Measurements from ENCODE around the gene KLHDC4.

Gene KLHDC4

GRCh38 chr16:87674419-87674818, 91.4 kb downstream of the KLHDC4 start:
- no peaks in the 10 kb centered on the region for H3K79me2 ChIP-seq (ENCODE audit: insufficient read depth, low read length)
- H2AFZ ChIP-seq (ENCODE audit: low read depth, low read length, severe bottlenecking) = no peak overlapping the region
- no peak overlapping the region for H3K27ac ChIP-seq (ENCODE audit: low read depth, low read length)
- no peaks in the 10 kb centered on the region for H3K9me2 ChIP-seq (replicated peaks; ENCODE audit: insufficient read depth, low read length)
- H3K27me3 ChIP-seq (ENCODE audit: low read length) = no peaks in the 10 kb centered on the region
- no peak for TF ChIP-seq EZH2phosphoT487 (conservative IDR thresholded peaks at IDR 0.05; ENCODE audit: low read length)
- no peak for TF ChIP-seq CTCF (IDR thresholded peaks at IDR 0.05; ENCODE audit: insufficient read depth, low read length, poor library complexity, severe bottlenecking)
- H3F3A ChIP-seq (ENCODE audit: insufficient read depth) = no peaks in the 10 kb centered on the region
- no peak overlapping the region for H3K4me3 ChIP-seq (ENCODE audit: insufficient read depth, low read length, poor library complexity, severe bottlenecking)
- no peak overlapping the region for H3K9ac ChIP-seq (ENCODE audit: low read length)
- no peaks in the 10 kb centered on the region for H4K20me1 ChIP-seq (ENCODE audit: low read depth, low read length)
- H3K9me3 ChIP-seq (ENCODE audit: insufficient read depth, low read length) = no peaks in the 10 kb centered on the region
- H3K4me2 ChIP-seq (ENCODE audit: low read depth, low read length, poor library complexity, severe bottlenecking) = no peak overlapping the region
- no peaks in the 10 kb centered on the region for H3K36me3 ChIP-seq (ENCODE audit: low read length)

- Histone ChIP-seq H3F3A (ENCODE audit: insufficient read depth) (no peaks in the 10 kb centered on the region), H3K36me3 (ENCODE audit: low read length) (no peaks in the 10 kb centered on the region), H3K9me2 (replicated peaks; ENCODE audit: insufficient read depth, low read length) (no peaks in the 10 kb centered on the region), H3K27ac (ENCODE audit: low read depth, low read length) (no peak overlapping the region), H3K4me3 (ENCODE audit: insufficient read depth, low read length, poor library complexity, severe bottlenecking) (no peak overlapping the region), H3K79me2 (ENCODE audit: insufficient read depth, low read length) (no peaks in the 10 kb centered on the region), H2AFZ (ENCODE audit: low read depth, low read length, severe bottlenecking) (no peak overlapping the region), H3K9ac (ENCODE audit: low read length) (no peak overlapping the region), H3K27me3 (ENCODE audit: low read length) (no peaks in the 10 kb centered on the region), H3K4me2 (ENCODE audit: low read depth, low read length, poor library complexity, severe bottlenecking) (no peak overlapping the region), H4K20me1 (ENCODE audit: low read depth, low read length) (no peaks in the 10 kb centered on the region), H3K9me3 (ENCODE audit: insufficient read depth, low read length) (no peaks in the 10 kb centered on the region)
- no peak for TF ChIP-seq CTCF (IDR thresholded peaks at IDR 0.05; ENCODE audit: insufficient read depth, low read length, poor library complexity, severe bottlenecking)
Observed at GRCh38 chr16:87671715-87672270, 94.0 kb downstream of the KLHDC4 start.

- no peaks in the 10 kb centered on the region for H3K36me3 ChIP-seq (ENCODE audit: low read length)
- no peak overlapping the region for H3K9ac ChIP-seq (ENCODE audit: low read length)
- H3K9me2 ChIP-seq (replicated peaks; ENCODE audit: insufficient read depth, low read length) = no peaks in the 10 kb centered on the region
- no peak overlapping the region for H3K4me2 ChIP-seq (ENCODE audit: low read depth, low read length, poor library complexity, severe bottlenecking)
- H3K9me3 ChIP-seq (ENCODE audit: insufficient read depth, low read length) = no peaks in the 10 kb centered on the region
- TF ChIP-seq CTCF (IDR thresholded peaks at IDR 0.05; ENCODE audit: insufficient read depth, low read length, poor library complexity, severe bottlenecking) (no peak), EZH2phosphoT487 (conservative IDR thresholded peaks at IDR 0.05; ENCODE audit: low read length) (no peak)
- H3K4me3 ChIP-seq (ENCODE audit: insufficient read depth, low read length, poor library complexity, severe bottlenecking) = no peak overlapping the region
- H3K27ac ChIP-seq (ENCODE audit: low read depth, low read length) = no peak overlapping the region
- H2AFZ ChIP-seq (ENCODE audit: low read depth, low read length, severe bottlenecking) = no peak overlapping the region
- H3K79me2 ChIP-seq (ENCODE audit: insufficient read depth, low read length) = no peaks in the 10 kb centered on the region
- no peaks in the 10 kb centered on the region for H3F3A ChIP-seq (ENCODE audit: insufficient read depth)
- no peaks in the 10 kb centered on the region for H4K20me1 ChIP-seq (ENCODE audit: low read depth, low read length)
- H3K27me3 ChIP-seq (ENCODE audit: low read length) = no peaks in the 10 kb centered on the region
Observed at GRCh38 chr16:87671221-87671620, 94.6 kb downstream of the KLHDC4 start.

Data from SU-DHL-6 (cell line).